Thymus (tissue), 11 donors: ENCODE data around the gene C16orf78. TPM values are rescaled to one million over a fixed set of nuclear protein-coding genes. Genes with fewer than 3 reads are reported as not detected.

Source experiments
- DNase-seq, 9 donors: peaks; one replicate each; pipeline ENCODE4 v3.0.0-alpha.2; 2013; ENCODE audit warnings: low spot score in 9 of 9, low read depth in 6 of 9, missing footprints in 1 of 9
- H3K27ac ChIP-seq, 2 donors: one replicate each; pipeline ENCODE4 v1.5.1; 2013; ENCODE audit warnings: control low read depth in 1 of 2, low read depth in 1 of 2, low read length in 1 of 2, mild to moderate bottlenecking in 1 of 2, moderate library complexity in 1 of 2
- H3K27me3 ChIP-seq, 2 donors: one replicate each; pipeline ENCODE4 v1.5.1; 2013; ENCODE audit warnings: low read length in 1 of 2; ENCODE audit not compliant: control insufficient read depth in 2 of 2, insufficient read depth in 1 of 2
- H3K36me3 ChIP-seq, 2 donors: one replicate each; pipeline ENCODE4 v1.5.1; 2013; ENCODE audit warnings: low read length in 1 of 2, mild to moderate bottlenecking in 1 of 2, moderate library complexity in 1 of 2; ENCODE audit not compliant: control insufficient read depth in 2 of 2, insufficient read depth in 2 of 2
- H3K4me1 ChIP-seq, 2 donors: one replicate each; pipeline ENCODE4 v1.5.1; 2013; ENCODE audit warnings: low read length in 2 of 2; ENCODE audit not compliant: control insufficient read depth in 2 of 2, insufficient read depth in 2 of 2
- H3K4me3 ChIP-seq, 2 donors: one replicate each; pipeline ENCODE4 v1.5.1; 2013; ENCODE audit warnings: low read length in 2 of 2, control low read depth in 1 of 2, mild to moderate bottlenecking in 1 of 2
- H3K9me3 ChIP-seq, 2 donors: one replicate each; pipeline ENCODE4 v1.5.1; 2013; ENCODE audit warnings: low read length in 1 of 2, mild to moderate bottlenecking in 1 of 2; ENCODE audit not compliant: control insufficient read depth in 2 of 2, insufficient read depth in 1 of 2
- WGBS: extraction: QIAGEN DNeasy Blood & Tissue Kit; methylation state at CpG from one replicate; pipeline ENCODE4 v1.1.7; 2013; 5-methylcytosine and 5-hydroxymethylcytosine counted together
- polyA plus RNA-seq: library from polyadenylated mRNA; stranded (reverse); fragments of 200-250 nt; gene quantifications from one replicate; pipeline ENCODE4 v1.2.3, GENCODE V29; 2013
- total RNA-seq: library from RNA; stranded (reverse); fragments of 120-200 nt; gene quantifications from one replicate; pipeline ENCODE4 v1.2.4, GENCODE V29; 2013
- donor health status: healthy.

Gene C16orf78
- total and polyA plus RNA-seq, 2 donors: not detected

GRCh38 chr16:49416001-49416675, 42.5 kb downstream of the C16orf78 start:
- WGBS: 96% methylated on average over 15 of the region's 15 CpGs

GRCh38 chr16:49417354-49417753, 43.8 kb downstream of the C16orf78 start:
- 96% methylated on average over 2 of the region's 2 CpGs for WGBS
- peaks cover 0 to 7% of the 10 kb centered on the region in 2 donors for H3K27me3 ChIP-seq
- no peak overlapping the region for H3K27ac ChIP-seq
- H3K36me3 ChIP-seq: no peaks in the 10 kb centered on the region
- H3K4me1 ChIP-seq: no peaks in the 10 kb centered on the region
- no peak overlapping the region for H3K4me3 ChIP-seq
- no peaks in the 10 kb centered on the region for H3K9me3 ChIP-seq
- no peak for DNase-seq

More at GRCh38 chr16:49416001-49416675, 42.5 kb downstream of the C16orf78 start:
- no peaks in the 10 kb centered on the region for H3K36me3 ChIP-seq
- H3K27ac ChIP-seq: no peak overlapping the region
- H3K9me3 ChIP-seq: no peaks in the 10 kb centered on the region
- no peaks in the 10 kb centered on the region for H3K4me1 ChIP-seq
- no peak for DNase-seq
- H3K27me3 ChIP-seq: peaks cover 0 to 7% of the 10 kb centered on the region in 2 donors
- no peak overlapping the region for H3K4me3 ChIP-seq

GRCh38 chr16:49419006-49419405, 45.4 kb downstream of the C16orf78 start:
- no peaks in the 10 kb centered on the region for H3K36me3 ChIP-seq
- WGBS: 94% methylated on average over 13 of the region's 13 CpGs
- H3K9me3 ChIP-seq: no peaks in the 10 kb centered on the region
- no peaks in the 10 kb centered on the region for H3K4me1 ChIP-seq
- no peak overlapping the region for H3K4me3 ChIP-seq
- no peak for DNase-seq
- peaks cover 0 to 7% of the 10 kb centered on the region in 2 donors for H3K27me3 ChIP-seq
- no peak overlapping the region for H3K27ac ChIP-seq

GRCh38 chr16:49419862-49420261, 46.3 kb downstream of the C16orf78 start:
- Histone ChIP-seq H3K27me3 (peaks cover 0 to 7% of the 10 kb centered on the region in 2 donors), H3K27ac (no peak overlapping the region), H3K9me3 (no peaks in the 10 kb centered on the region), H3K4me3 (no peak overlapping the region), H3K36me3 (no peaks in the 10 kb centered on the region), H3K4me1 (no peaks in the 10 kb centered on the region)
- 83% methylated on average over 3 of the region's 3 CpGs for WGBS
- DNase-seq: no peak

- 78% methylated on average over 5 of the region's 5 CpGs for WGBS
- no peak for DNase-seq
- Histone ChIP-seq H3K4me3 (no peak overlapping the region), H3K4me1 (no peaks in the 10 kb centered on the region), H3K27ac (no peak overlapping the region), H3K9me3 (no peaks in the 10 kb centered on the region), H3K27me3 (peaks cover 0 to 7% of the 10 kb centered on the region in 2 donors), H3K36me3 (no peaks in the 10 kb centered on the region)
These were observed 49.3 kb downstream of the C16orf78 start for GRCh38 chr16:49422896-49423295.

GRCh38 chr16:49424961-49425360, 51.4 kb downstream of the C16orf78 start:
- no peak for DNase-seq
- no peaks in the 10 kb centered on the region for H3K4me1 ChIP-seq
- no peaks in the 10 kb centered on the region for H3K36me3 ChIP-seq
- H3K4me3 ChIP-seq: no peak overlapping the region
- H3K27ac ChIP-seq: no peak overlapping the region
- WGBS: 97% methylated on average over 6 of the region's 6 CpGs
- H3K9me3 ChIP-seq: no peaks in the 10 kb centered on the region
- H3K27me3 ChIP-seq: no peaks in the 10 kb centered on the region

- no peak for DNase-seq
- WGBS: 96% methylated on average over 4 of the region's 4 CpGs
- H3K9me3 ChIP-seq: no peaks in the 10 kb centered on the region
- no peaks in the 10 kb centered on the region for H3K4me1 ChIP-seq
- H3K4me3 ChIP-seq: no peak overlapping the region
- H3K27ac ChIP-seq: no peak overlapping the region
- no peaks in the 10 kb centered on the region for H3K36me3 ChIP-seq
- H3K27me3 ChIP-seq: no peaks in the 10 kb centered on the region
These were observed 54.2 kb downstream of the C16orf78 start for GRCh38 chr16:49427771-49428170.

GRCh38 chr16:49428808-49429207, 55.2 kb downstream of the C16orf78 start:
- WGBS: 98% methylated on average over 2 of the region's 2 CpGs
- no peaks in the 10 kb centered on the region for H3K9me3 ChIP-seq
- no peaks in the 10 kb centered on the region for H3K36me3 ChIP-seq
- no peak overlapping the region for H3K27ac ChIP-seq
- H3K4me1 ChIP-seq: no peaks in the 10 kb centered on the region
- H3K4me3 ChIP-seq: no peak overlapping the region
- H3K27me3 ChIP-seq: no peaks in the 10 kb centered on the region
- no peak for DNase-seq

GRCh38 chr16:49431040-49431439, 57.4 kb downstream of the C16orf78 start:
- 95% methylated on average over 9 of the region's 9 CpGs for WGBS
- Histone ChIP-seq H3K9me3 (no peaks in the 10 kb centered on the region), H3K4me3 (no peak overlapping the region), H3K4me1 (no peaks in the 10 kb centered on the region), H3K27me3 (no peaks in the 10 kb centered on the region), H3K27ac (no peak overlapping the region), H3K36me3 (no peaks in the 10 kb centered on the region)
- DNase-seq: no peak
